Endothelial cell of umbilical vein (primary cell): ENCODE measurements around the gene APCDD1L. TPM values are rescaled to one million over a fixed set of nuclear protein-coding genes. Genes with fewer than 3 reads are reported as not detected.

Source experiments
- BruUV-seq: library from RNA; stranded (reverse); fragments of 400-500 nt; replicated peaks from 2 replicates; lab custom pipeline; 2021; lab: Mats Ljungman, UMichigan
- CTCF ChIA-PET: fragments of 300-600, 350-600 bp; sonication (Branson Sonifier 250); formaldehyde crosslinking; loops from one replicate; lab custom pipeline; 2021; ENCODE audit warnings: antibody characterized with exemption, inconsistent platforms; lab: Charles Lee
- POLR2A ChIA-PET: fragments of 300-600, 350-600 bp; sonication (Branson Sonifier 250); formaldehyde crosslinking; loops from one replicate; lab custom pipeline; 2021; ENCODE audit warnings: antibody characterized with exemption, inconsistent platforms; lab: Charles Lee
- DNase-seq: peaks from one replicate; pipeline ENCODE4 v3.0.0-alpha.2; 2011; ENCODE audit warnings: low read depth, low spot score
- FAIRE-seq: peaks from 2 replicates; lab custom pipeline; 2011; peaks lifted over from hg19 to GRCh38; lab: Jason Lieb, UNC
- H2AFZ ChIP-seq: 2 replicates; pipeline ENCODE4 v1.6.0; 2012; ENCODE audit warnings: low read depth, low read length, control low read depth, inconsistent platforms
- H3K27ac ChIP-seq: 2 replicates; pipeline ENCODE4 v1.5.1; 2011; ENCODE audit warnings: low read depth, mild to moderate bottlenecking, control low read depth, low read length, moderate library complexity; ENCODE audit not compliant: insufficient read depth
- H3K27me3 ChIP-seq, 2 experiments: 2 replicates each; pipeline versions ENCODE4 v1.6.0 to v1.6.1; 2011; ENCODE audit warnings: low read length in 2 of 2, mixed read lengths in 1 of 2; ENCODE audit not compliant: control insufficient read depth in 2 of 2, insufficient read depth in 2 of 2
- H3K36me3 ChIP-seq, 2 experiments: 2 replicates in 1 of 2; 3 replicates in 1 of 2; pipeline ENCODE4 v1.5.1; 2011; ENCODE audit warnings: low read length in 2 of 2, mild to moderate bottlenecking in 1 of 2, moderate library complexity in 1 of 2; ENCODE audit not compliant: control insufficient read depth in 2 of 2, insufficient read depth in 2 of 2; ENCODE audit errors: extremely low read depth in 1 of 2
- H3K4me1 ChIP-seq: 3 replicates; pipeline ENCODE4 v1.5.1; 2011; ENCODE audit warnings: mild to moderate bottlenecking, low read length; ENCODE audit not compliant: control insufficient read depth, insufficient read depth; ENCODE audit errors: extremely low read depth
- H3K4me2 ChIP-seq: 2 replicates; pipeline ENCODE4 v1.6.1; 2011; ENCODE audit warnings: low read length, control low read depth, mixed read lengths; ENCODE audit not compliant: insufficient read depth
- H3K4me3 ChIP-seq, 3 experiments: fragments of 200-600 bp in 1 of 3; sonication (generic), shearing (Covaris generic) in 1 of 3; replicated peaks in 1 of 3; 2 replicates each; pipeline ENCODE4 v1.5.1; 2011 to 2016; ENCODE audit warnings: control low read depth in 3 of 3, low read length in 3 of 3, mild to moderate bottlenecking in 2 of 3, inconsistent platforms in 1 of 3, low read depth in 1 of 3, moderate library complexity in 1 of 3; ENCODE audit not compliant: insufficient read depth in 1 of 3
- H3K79me2 ChIP-seq: 2 replicates; pipeline ENCODE4 v1.6.0; 2012; ENCODE audit warnings: low read length, inconsistent platforms; ENCODE audit not compliant: control insufficient read depth, insufficient read depth
- H3K9ac ChIP-seq: replicated peaks from 2 replicates; pipeline ENCODE3; 2011; ENCODE audit warnings: low read length, control low read depth; ENCODE audit not compliant: insufficient read depth; ENCODE audit errors: extremely low read depth
- H3K9me1 ChIP-seq: replicated peaks from 3 replicates; pipeline ENCODE4 v1.6.0; 2011; ENCODE audit warnings: mild to moderate bottlenecking, low read length; ENCODE audit not compliant: control insufficient read depth, insufficient read depth; ENCODE audit errors: extremely low read depth
- H3K9me3 ChIP-seq: replicated peaks from 2 replicates; pipeline ENCODE4 v1.5.1; 2012; ENCODE audit warnings: low read length, inconsistent platforms; ENCODE audit not compliant: control insufficient read depth, insufficient read depth
- H4K20me1 ChIP-seq: replicated peaks from 2 replicates; pipeline ENCODE3; 2011; ENCODE audit warnings: mild to moderate bottlenecking, low read length; ENCODE audit not compliant: control insufficient read depth, insufficient read depth; ENCODE audit errors: extremely low read depth
- EZH2 ChIP-seq: IDR thresholded peaks from 2 replicates; pipeline ENCODE4 v1.6.1; 2012; ENCODE audit warnings: borderline replicate concordance, low read depth, mild to moderate bottlenecking, moderate library complexity, low read length, inconsistent platforms; ENCODE audit not compliant: severe bottlenecking
- FOS ChIP-seq: IDR thresholded peaks from 2 replicates; pipeline ENCODE4 v1.6.1; 2011; ENCODE audit warnings: mild to moderate bottlenecking, low read length, moderate library complexity, borderline replicate concordance; ENCODE audit not compliant: insufficient read depth
- GATA2 ChIP-seq: IDR thresholded peaks from 2 replicates; pipeline ENCODE4 v1.7.0; 2011; ENCODE audit warnings: low read depth, mild to moderate bottlenecking, moderate library complexity, mixed read lengths, low read length; ENCODE audit not compliant: insufficient read length, insufficient read depth
- JUN ChIP-seq: IDR thresholded peaks from 2 replicates; pipeline ENCODE4 v1.6.1; 2011; ENCODE audit warnings: borderline replicate concordance, low read depth; ENCODE audit not compliant: insufficient read length, insufficient read depth
- MYC ChIP-seq: IDR thresholded peaks from one replicate; pipeline ENCODE4 v1.6.1; 2011; ENCODE audit warnings: mild to moderate bottlenecking, low read depth, low read length
- POLR2A ChIP-seq: IDR thresholded peaks from 2 replicates; pipeline ENCODE4 v1.6.1; 2012; ENCODE audit warnings: low read depth, mild to moderate bottlenecking, control low read depth, low read length
- POLR2AphosphoS5 ChIP-seq: IDR thresholded peaks from 2 replicates; pipeline ENCODE4 v1.6.1; 2012; ENCODE audit warnings: low read depth, mild to moderate bottlenecking, control low read depth, low read length, moderate library complexity; ENCODE audit not compliant: insufficient read depth
- dilution Hi-C: fragments of 300-500 bp; cut with MboI; formaldehyde crosslinking; loops from one replicate; pipeline ENCODE4 v1.15.0; 2019; ENCODE audit warnings: low sequenced_read_pairs; ENCODE audit not compliant: extremely low pct_ligation_motif_present
- intact Hi-C: fragments of 100-400 bp; cut with micrococcal nuclease; formaldehyde crosslinking; loops from one replicate; pipeline ENCODE4 v1.10.0; 2022
- polyA plus RNA-seq, 4 experiments: library from polyadenylated mRNA; depleted of rRNA in 3 of 4; stranded (reverse) in 3 of 4; unstranded in 1 of 4; fragments of >200 nt; gene quantifications; 2 replicates each; pipeline versions ENCODE4 v1.2.1 to v1.2.3, GENCODE V29; 2011 to 2012; ENCODE audit warnings: missing spikeins in 1 of 4
- total RNA-seq: library from RNA; stranded (reverse); gene quantifications from 2 replicates; pipeline ENCODE4 v1.2.3, GENCODE V29; 2021
- TF ChIP-seq, protein P1 (sequence below): IDR thresholded peaks from 2 replicates; pipeline ENCODE4 v1.6.1; 2011; ENCODE audit not compliant: insufficient read depth, insufficient read length
- TF ChIP-seq, protein P2 (sequence below), 2 donors: IDR thresholded peaks; 1 replicate in 1 of 2; 2 replicates in 1 of 2; pipeline ENCODE4 v1.5.1; 2011; ENCODE audit warnings: low read length in 2 of 2, mild to moderate bottlenecking in 2 of 2, moderate library complexity in 2 of 2, control low read depth in 1 of 2, inconsistent platforms in 1 of 2, low read depth in 1 of 2; ENCODE audit not compliant: insufficient read depth in 1 of 2; ENCODE audit errors: extremely low read depth in 1 of 2

The APCDD1L gene
- total and polyA plus RNA-seq, 2 donors (not counting 3 experiments of a cell fraction or from before 2014, with no cell fraction given): 0.17 to 1.4 TPM

DNA sequence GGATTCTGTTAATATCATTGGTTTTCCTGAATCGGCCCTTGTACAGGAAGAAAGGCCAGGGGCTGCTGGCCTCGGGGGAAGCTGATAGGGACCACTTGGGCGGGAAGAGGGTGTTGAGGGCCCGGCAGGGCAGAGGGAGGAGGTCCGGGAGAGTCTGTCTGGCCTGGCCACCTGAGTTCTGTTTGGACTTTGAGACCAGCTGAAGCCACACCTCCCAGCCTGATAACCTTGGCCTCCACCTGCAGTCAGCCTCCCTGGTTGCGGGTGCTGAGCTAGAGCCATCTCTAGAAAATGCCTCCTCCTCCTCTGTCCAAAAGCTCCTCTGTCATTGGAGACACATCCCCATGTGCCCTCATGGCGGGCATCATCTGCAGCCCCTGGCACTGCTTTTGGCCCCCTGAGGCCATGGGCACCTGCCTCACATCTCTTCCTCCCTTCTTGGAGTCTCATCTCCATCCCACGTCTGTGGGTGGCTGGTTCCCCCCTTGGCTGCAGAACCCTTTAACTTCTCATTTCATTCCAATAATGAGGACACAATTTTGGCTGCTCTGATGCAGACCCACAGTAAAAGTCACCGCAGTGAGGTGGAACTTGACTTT, 16.6 kb downstream of the APCDD1L start:
- no peaks in the 10 kb centered on the region for H3K36me3 ChIP-seq
- H3K9me1 ChIP-seq: no peaks in the 10 kb centered on the region
- dilution Hi-C loops: no loop called here
- no peaks in the 10 kb centered on the region for H3K27me3 ChIP-seq
- DNase-seq: no peak
- POLR2A ChIA-PET: no interaction called here
- H3K79me2 ChIP-seq: no peaks in the 10 kb centered on the region
- H3K4me1 ChIP-seq: no peaks in the 10 kb centered on the region
- no peak for FAIRE-seq
- TF ChIP-seq, protein P1, sequence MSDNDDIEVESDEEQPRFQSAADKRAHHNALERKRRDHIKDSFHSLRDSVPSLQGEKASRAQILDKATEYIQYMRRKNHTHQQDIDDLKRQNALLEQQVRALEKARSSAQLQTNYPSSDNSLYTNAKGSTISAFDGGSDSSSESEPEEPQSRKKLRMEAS: no peak
- TF ChIP-seq POLR2A (no peak), JUN (no peak), FOS (no peak), POLR2AphosphoS5 (no peak), EZH2 (no peak), GATA2 (no peak), MYC (no peak)
- TF ChIP-seq, protein P2, sequence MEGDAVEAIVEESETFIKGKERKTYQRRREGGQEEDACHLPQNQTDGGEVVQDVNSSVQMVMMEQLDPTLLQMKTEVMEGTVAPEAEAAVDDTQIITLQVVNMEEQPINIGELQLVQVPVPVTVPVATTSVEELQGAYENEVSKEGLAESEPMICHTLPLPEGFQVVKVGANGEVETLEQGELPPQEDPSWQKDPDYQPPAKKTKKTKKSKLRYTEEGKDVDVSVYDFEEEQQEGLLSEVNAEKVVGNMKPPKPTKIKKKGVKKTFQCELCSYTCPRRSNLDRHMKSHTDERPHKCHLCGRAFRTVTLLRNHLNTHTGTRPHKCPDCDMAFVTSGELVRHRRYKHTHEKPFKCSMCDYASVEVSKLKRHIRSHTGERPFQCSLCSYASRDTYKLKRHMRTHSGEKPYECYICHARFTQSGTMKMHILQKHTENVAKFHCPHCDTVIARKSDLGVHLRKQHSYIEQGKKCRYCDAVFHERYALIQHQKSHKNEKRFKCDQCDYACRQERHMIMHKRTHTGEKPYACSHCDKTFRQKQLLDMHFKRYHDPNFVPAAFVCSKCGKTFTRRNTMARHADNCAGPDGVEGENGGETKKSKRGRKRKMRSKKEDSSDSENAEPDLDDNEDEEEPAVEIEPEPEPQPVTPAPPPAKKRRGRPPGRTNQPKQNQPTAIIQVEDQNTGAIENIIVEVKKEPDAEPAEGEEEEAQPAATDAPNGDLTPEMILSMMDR (IDR thresholded peaks at IDR 0.05; ENCODE audit: extremely low read depth in 1 of 2, insufficient read depth in 1 of 2, low read depth in 1 of 2, low read length in 2 of 2): no peak
- BruUV-seq: no TSS peak
- no peak overlapping the region for H2AFZ ChIP-seq
- H3K9me3 ChIP-seq: no peaks in the 10 kb centered on the region
- no peak overlapping the region for H3K4me2 ChIP-seq
- CTCF ChIA-PET: interaction anchor here (1.1 to 1.6 kb wide), 2 partner anchors 13 to 17 kb away, joined by 4 to 5 read pairs; no protein-coding TSS in a partner anchor
- intact Hi-C loops: no loop called here
- H3K9ac ChIP-seq: no peak overlapping the region
- no peak overlapping the region for H3K27ac ChIP-seq
- no peak overlapping the region for H3K4me3 ChIP-seq
- H4K20me1 ChIP-seq: no peaks in the 10 kb centered on the region
